ENCODE measurements around the gene TTLL13. TPM values are rescaled to one million over a fixed set of nuclear protein-coding genes. Genes with fewer than 3 reads are reported as not detected.

The TTLL13 gene
- total RNA-seq, 1 donor from 2014 or later, result 0.69 TPM

DNA sequence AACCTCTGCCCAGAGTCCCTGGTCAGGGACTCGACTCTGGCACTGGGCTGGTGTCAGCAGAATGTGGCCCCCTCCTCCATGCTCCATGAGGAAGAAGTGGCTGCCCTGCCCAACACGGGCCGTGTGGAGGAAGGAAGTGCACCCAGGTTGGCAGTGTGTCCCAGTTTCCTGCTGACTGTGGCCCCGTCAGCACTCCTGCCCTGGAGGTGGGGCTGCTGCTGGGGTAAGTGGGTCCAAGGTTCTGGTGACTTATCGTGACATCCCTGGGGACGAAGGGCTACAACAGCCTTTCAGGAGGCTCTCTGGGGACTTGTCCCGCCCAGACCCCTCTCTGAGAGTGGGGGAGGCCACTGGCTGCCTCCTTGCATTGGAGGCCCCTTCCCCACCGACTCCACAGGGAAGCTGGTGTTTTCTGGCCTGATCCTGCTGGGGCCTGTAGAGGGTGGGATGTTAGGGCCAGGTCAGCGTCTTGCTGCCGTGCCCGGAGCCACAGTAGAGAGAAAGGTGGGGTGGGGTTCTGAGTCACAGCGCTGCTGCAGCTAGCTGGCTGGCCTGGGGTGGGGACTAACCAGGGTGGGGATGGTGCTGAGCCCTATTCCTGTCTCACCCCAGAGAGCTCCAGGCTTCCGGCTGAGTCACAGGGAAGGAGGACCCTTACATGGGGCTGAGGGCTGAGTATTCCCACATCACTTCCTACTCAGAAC lies 37.8 kb upstream of the TTLL13 start:
- H3K36me3 Mint-ChIP-seq (ENCODE audit: insufficient read depth), result no peaks in the 10 kb centered on the region
- H3K4me1 Mint-ChIP-seq (ENCODE audit: low read depth), result peaks cover 13% of the 10 kb centered on the region
- H3K27me3 Mint-ChIP-seq, result no peaks in the 10 kb centered on the region
- TF ChIP-seq, protein P1, sequence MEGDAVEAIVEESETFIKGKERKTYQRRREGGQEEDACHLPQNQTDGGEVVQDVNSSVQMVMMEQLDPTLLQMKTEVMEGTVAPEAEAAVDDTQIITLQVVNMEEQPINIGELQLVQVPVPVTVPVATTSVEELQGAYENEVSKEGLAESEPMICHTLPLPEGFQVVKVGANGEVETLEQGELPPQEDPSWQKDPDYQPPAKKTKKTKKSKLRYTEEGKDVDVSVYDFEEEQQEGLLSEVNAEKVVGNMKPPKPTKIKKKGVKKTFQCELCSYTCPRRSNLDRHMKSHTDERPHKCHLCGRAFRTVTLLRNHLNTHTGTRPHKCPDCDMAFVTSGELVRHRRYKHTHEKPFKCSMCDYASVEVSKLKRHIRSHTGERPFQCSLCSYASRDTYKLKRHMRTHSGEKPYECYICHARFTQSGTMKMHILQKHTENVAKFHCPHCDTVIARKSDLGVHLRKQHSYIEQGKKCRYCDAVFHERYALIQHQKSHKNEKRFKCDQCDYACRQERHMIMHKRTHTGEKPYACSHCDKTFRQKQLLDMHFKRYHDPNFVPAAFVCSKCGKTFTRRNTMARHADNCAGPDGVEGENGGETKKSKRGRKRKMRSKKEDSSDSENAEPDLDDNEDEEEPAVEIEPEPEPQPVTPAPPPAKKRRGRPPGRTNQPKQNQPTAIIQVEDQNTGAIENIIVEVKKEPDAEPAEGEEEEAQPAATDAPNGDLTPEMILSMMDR (IDR thresholded peaks at IDR 0.05; ENCODE audit: unreplicated experiment), result no peak
- H3K27ac Mint-ChIP-seq, result no peak overlapping the region
- H3K9me3 Mint-ChIP-seq (ENCODE audit: low read depth), result no peaks in the 10 kb centered on the region
- H3K4me3 Mint-ChIP-seq (ENCODE audit: low read depth), result no peak overlapping the region
- no peak for DNase-seq (ENCODE audit: low spot score, unreplicated experiment)

DNA sequence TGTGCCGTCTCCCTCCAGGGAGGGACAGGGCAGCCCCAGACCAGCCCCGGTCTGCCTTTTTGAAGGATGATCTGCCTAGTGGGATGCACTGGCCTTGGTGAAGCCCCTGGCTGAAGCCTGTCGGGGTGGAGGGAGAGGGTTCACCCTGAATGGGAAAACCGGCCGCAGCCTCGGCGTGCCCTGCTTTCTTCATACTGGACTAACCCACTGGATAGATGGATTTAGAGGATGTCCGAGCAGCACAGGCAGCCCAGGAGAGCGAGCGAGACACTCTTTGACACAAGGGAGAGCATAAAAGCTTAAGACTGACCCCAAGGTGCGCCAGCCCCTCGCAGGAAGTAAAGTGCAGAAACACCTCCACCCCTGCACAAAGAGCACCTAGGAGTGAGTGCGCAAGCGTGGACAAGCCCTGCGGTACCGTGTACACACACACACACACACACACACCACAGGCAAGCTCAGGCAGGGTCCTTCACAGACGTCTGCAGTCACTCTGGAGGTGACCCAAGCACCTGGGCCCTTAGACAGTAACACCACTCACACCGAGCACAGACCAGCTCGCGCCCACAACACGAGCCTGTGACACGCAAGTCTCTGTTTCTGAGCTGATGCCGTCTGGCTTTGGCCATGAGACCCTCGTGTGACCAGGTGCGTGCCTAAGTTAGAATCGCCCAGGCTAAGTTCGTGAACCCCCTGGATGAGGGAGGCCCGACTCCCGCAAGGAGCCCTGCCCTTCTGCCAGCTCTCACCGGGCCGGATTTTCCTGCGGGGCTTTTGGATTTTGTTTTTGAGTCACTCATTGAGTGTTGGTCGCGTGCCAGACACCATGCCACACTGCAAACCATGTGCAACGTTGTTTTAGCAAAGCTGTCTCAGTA lies 36.9 kb upstream of the TTLL13 start:
- H3K27me3 Mint-ChIP-seq, result no peaks in the 10 kb centered on the region
- TF ChIP-seq, protein P1 (IDR thresholded peaks at IDR 0.05; ENCODE audit: unreplicated experiment), result no peak
- no peaks in the 10 kb centered on the region for H3K36me3 Mint-ChIP-seq (ENCODE audit: insufficient read depth)
- peaks cover 13% of the 10 kb centered on the region for H3K4me1 Mint-ChIP-seq (ENCODE audit: low read depth)
- H3K27ac Mint-ChIP-seq, result no peak overlapping the region
- no peak for DNase-seq (ENCODE audit: low spot score, unreplicated experiment)
- H3K9me3 Mint-ChIP-seq (ENCODE audit: low read depth), result no peaks in the 10 kb centered on the region
- no peak overlapping the region for H3K4me3 Mint-ChIP-seq (ENCODE audit: low read depth)

DNA sequence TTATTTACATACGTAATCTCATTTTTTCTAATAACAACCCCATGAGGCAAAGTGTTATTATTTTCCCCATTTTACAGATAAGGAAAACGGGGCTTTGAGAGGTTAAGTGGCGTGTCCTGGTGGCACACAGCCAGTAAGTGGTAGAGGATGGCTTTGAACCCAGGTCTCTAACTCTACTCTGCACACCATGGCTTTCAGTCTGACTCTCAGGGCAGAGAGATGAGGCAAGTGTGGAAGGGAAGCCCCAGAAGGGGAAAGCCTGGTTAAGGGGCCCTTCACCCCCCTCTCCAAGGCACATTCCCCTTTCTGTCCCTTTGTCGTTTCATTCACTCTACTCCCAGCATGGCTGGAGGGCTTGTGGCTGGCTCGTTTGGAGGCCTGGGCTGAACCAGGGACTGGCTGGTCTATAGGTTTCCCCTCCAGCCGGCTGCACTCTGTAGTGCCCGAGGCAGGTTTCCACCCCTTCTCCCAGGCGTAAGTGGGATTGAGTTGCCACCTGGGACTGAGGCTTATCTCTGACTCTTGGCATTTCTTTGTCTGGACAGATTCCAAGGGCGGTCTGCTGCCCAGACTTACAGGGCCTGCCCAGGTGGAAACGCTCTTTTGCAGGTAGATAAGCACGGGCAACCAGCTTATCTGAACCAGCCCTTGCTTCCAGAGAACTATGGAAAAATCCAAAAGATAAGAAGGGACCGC lies 36.1 kb upstream of the TTLL13 start:
- Mint-ChIP-seq H3K4me1 (ENCODE audit: low read depth) (peaks cover 12% of the 10 kb centered on the region), H3K36me3 (ENCODE audit: insufficient read depth) (no peaks in the 10 kb centered on the region), H3K4me3 (ENCODE audit: low read depth) (no peak overlapping the region), H3K27ac (peak overlapping the region; percentile 85), H3K9me3 (ENCODE audit: low read depth) (no peaks in the 10 kb centered on the region), H3K27me3 (no peaks in the 10 kb centered on the region)
- DNase-seq (ENCODE audit: low spot score, unreplicated experiment), result no peak
- TF ChIP-seq, protein P1 (IDR thresholded peaks at IDR 0.05; ENCODE audit: unreplicated experiment), result no peak

DNA sequence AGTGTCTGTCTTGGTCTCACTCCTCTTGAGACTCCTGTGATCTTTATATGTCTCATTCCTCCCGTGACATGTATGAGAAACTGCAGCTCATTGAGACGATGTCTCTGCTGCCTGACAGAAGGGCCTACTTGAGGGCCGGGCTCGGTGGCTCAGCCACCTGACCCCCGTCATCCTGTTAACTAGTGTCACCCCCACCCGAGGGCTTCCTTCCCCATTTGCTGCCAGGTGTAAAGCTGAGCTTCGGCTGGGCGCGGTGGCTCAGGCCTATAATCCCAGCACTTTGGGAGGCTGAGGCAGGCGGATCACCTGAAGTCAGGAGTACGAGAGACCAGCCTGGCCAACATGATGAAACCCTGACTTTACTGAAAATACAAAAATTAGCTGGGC lies 35.5 kb upstream of the TTLL13 start:
- Mint-ChIP-seq H3K27ac (peak overlapping the region; percentile 85), H3K36me3 (ENCODE audit: insufficient read depth) (peaks cover 2% of the 10 kb centered on the region), H3K27me3 (no peaks in the 10 kb centered on the region), H3K4me3 (ENCODE audit: low read depth) (no peak overlapping the region), H3K9me3 (ENCODE audit: low read depth) (no peaks in the 10 kb centered on the region), H3K4me1 (ENCODE audit: low read depth) (peaks cover 7% of the 10 kb centered on the region)
- TF ChIP-seq, protein P1 (IDR thresholded peaks at IDR 0.05; ENCODE audit: unreplicated experiment), result no peak
- DNase-seq (ENCODE audit: low spot score, unreplicated experiment), result no peak

DNA sequence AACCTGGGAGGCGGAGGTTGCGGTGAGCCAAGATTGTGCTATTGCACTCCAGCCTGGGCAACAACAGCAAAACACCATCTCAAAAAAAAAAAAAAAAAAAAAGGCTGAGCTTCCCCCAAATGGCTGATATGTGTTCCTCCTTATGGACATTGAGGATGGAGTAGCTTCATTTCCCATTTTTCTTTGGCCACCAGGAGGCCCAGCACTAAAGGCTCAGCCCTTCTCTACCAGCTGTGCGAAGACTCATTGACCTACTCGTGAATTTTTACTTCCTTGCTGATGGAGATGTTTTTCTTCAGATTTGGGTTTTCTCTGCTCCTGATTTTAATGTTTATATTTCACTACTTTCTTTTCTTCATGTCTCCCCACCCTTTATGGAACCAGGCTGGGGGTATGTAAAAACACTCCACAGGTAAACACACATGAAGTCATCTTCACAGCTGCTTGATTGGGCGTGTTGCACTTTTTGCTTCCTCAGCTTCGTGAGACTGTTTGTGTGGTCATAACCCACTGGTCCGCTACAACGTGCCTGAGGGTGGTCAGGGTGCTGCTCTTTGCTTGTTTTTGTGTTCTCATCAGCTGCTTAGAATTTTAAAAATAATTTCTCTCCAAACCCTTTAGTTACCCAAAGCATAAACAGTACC lies 34.7 kb upstream of the TTLL13 start:
- Mint-ChIP-seq H3K4me1 (ENCODE audit: low read depth) (peaks cover 5% of the 10 kb centered on the region), H3K4me3 (ENCODE audit: low read depth) (no peak overlapping the region), H3K27ac (no peak overlapping the region), H3K27me3 (no peaks in the 10 kb centered on the region), H3K9me3 (ENCODE audit: low read depth) (no peaks in the 10 kb centered on the region), H3K36me3 (ENCODE audit: insufficient read depth) (peaks cover 2% of the 10 kb centered on the region)
- no peak for DNase-seq (ENCODE audit: low spot score, unreplicated experiment)
- TF ChIP-seq, protein P1 (IDR thresholded peaks at IDR 0.05; ENCODE audit: unreplicated experiment), result peak; percentile 22

Measured in progenitor cell of endocrine pancreas (in vitro differentiated cells).